H1 (cell line): ENCODE measurements around the gene MYOM3. TPM values are rescaled to one million over a fixed set of nuclear protein-coding genes. Genes with fewer than 3 reads are reported as not detected.

ENCODE experiments used
- CTCF ChIA-PET: fragments of 300-600 bp; sonication (Branson Sonifier 250); formaldehyde crosslinking; loops from one replicate; lab custom pipeline; 2021; ENCODE audit not compliant: partially characterized antibody; lab: Charles Lee
- POLR2A ChIA-PET: fragments of 300-600 bp; sonication (Branson Sonifier 250); formaldehyde crosslinking; loops from one replicate; lab custom pipeline; 2021; ENCODE audit warnings: inconsistent platforms; ENCODE audit not compliant: partially characterized antibody; lab: Charles Lee
- DNase-seq, 2 experiments: peaks; one replicate each; pipeline versions ENCODE4 v3.0.0 to v3.0.0-alpha.2; 2010 to 2022; ENCODE audit warnings: low spot score in 2 of 2, low read depth in 1 of 2, mixed read lengths in 1 of 2
- FAIRE-seq: peaks from 2 replicates; lab custom pipeline; 2011; peaks lifted over from hg19 to GRCh38; lab: Jason Lieb, UNC
- H2AFZ ChIP-seq: 2 replicates; pipeline ENCODE4 v1.8.1; 2012; ENCODE audit warnings: low read length, inconsistent platforms
- H2AK5ac ChIP-seq: 2 replicates; pipeline ENCODE4 v1.6.1; 2013; ENCODE audit warnings: low read depth, low read length
- H2BK120ac ChIP-seq: replicated peaks from 2 replicates; pipeline ENCODE3; 2013; ENCODE audit warnings: low read depth, low read length, inconsistent platforms
- H2BK12ac ChIP-seq: 2 replicates; pipeline ENCODE4 v1.6.1; 2013; ENCODE audit warnings: low read depth, low read length
- H2BK15ac ChIP-seq: 2 replicates; pipeline ENCODE4 v1.6.1; 2013; ENCODE audit warnings: low read length
- H2BK20ac ChIP-seq: 2 replicates; pipeline ENCODE4 v1.6.1; 2013; ENCODE audit warnings: low read length
- H2BK5ac ChIP-seq: 2 replicates; pipeline ENCODE4 v1.6.1; 2013; ENCODE audit warnings: low read depth, low read length
- H3K14ac ChIP-seq: 2 replicates; pipeline ENCODE4 v1.6.1; 2013; ENCODE audit warnings: inconsistent platforms; ENCODE audit not compliant: insufficient read length
- H3K18ac ChIP-seq: 2 replicates; pipeline ENCODE4 v1.6.1; 2013; ENCODE audit warnings: low read length; ENCODE audit errors: extremely low read depth
- H3K23ac ChIP-seq: 2 replicates; pipeline ENCODE4 v1.6.1; 2013; ENCODE audit warnings: inconsistent platforms; ENCODE audit not compliant: insufficient read length
- H3K23me2 ChIP-seq: 2 replicates; pipeline ENCODE4 v1.6.1; 2013; ENCODE audit warnings: low read depth, low read length
- H3K27ac ChIP-seq: 2 replicates; pipeline ENCODE4 v1.6.1; 2011; ENCODE audit warnings: low read depth, low read length, inconsistent platforms
- H3K27me3 ChIP-seq, 4 experiments: replicated peaks in 1 of 4; 1 replicate in 1 of 4; 2 replicates in 3 of 4; pipeline versions ENCODE4 v1.6.1 to v1.8.1; 2011 to 2013; ENCODE audit warnings: low read length in 3 of 4, mild to moderate bottlenecking in 3 of 4, inconsistent platforms in 2 of 4, mixed read lengths in 2 of 4, moderate library complexity in 1 of 4; ENCODE audit not compliant: control insufficient read depth in 3 of 4, insufficient read depth in 3 of 4; ENCODE audit errors: extremely low read depth in 1 of 4
- H3K36me3 ChIP-seq, 4 experiments: 2 replicates each; pipeline versions ENCODE4 v1.6.1 to v1.8.1; 2011 to 2013; ENCODE audit warnings: mild to moderate bottlenecking in 4 of 4, low read length in 3 of 4, moderate library complexity in 2 of 4, control low read depth in 1 of 4, inconsistent platforms in 1 of 4; ENCODE audit not compliant: insufficient read depth in 4 of 4, control insufficient read depth in 2 of 4
- H3K4ac ChIP-seq: replicated peaks from 2 replicates; pipeline ENCODE3; 2013; ENCODE audit warnings: low read length, low read depth, mixed read lengths, inconsistent platforms; ENCODE audit not compliant: insufficient read length
- H3K4me1 ChIP-seq, 4 experiments: replicated peaks in 1 of 4; 1 replicate in 1 of 4; 2 replicates in 3 of 4; pipeline versions ENCODE4 v1.6.1 to v1.8.1; 2011 to 2013; ENCODE audit warnings: low read length in 3 of 4, inconsistent platforms in 2 of 4, mixed read lengths in 1 of 4; ENCODE audit not compliant: insufficient read depth in 4 of 4, control insufficient read depth in 3 of 4
- H3K4me2 ChIP-seq, 2 experiments: 2 replicates each; pipeline versions ENCODE4 v1.6.1 to v1.8.1; 2011 to 2013; ENCODE audit warnings: low read depth in 2 of 2, low read length in 2 of 2, control low read depth in 1 of 2, inconsistent platforms in 1 of 2, mild to moderate bottlenecking in 1 of 2; ENCODE audit not compliant: insufficient read depth in 1 of 2
- H3K4me3 ChIP-seq, 4 experiments: fragments of 200-600, 300-600 bp in 1 of 4; sonication (generic), shearing (Covaris generic), sonication (Bioruptor Twin) in 1 of 4; 2 replicates each; pipeline versions ENCODE4 v1.5.1 to v1.8.1; 2011 to 2016; ENCODE audit warnings: low read length in 4 of 4, low read depth in 3 of 4, control low read depth in 2 of 4, inconsistent platforms in 2 of 4, mild to moderate bottlenecking in 2 of 4, mixed read lengths in 1 of 4, moderate library complexity in 1 of 4; ENCODE audit not compliant: insufficient read depth in 2 of 4; ENCODE audit errors: extremely low read depth in 1 of 4
- H3K56ac ChIP-seq: replicated peaks from 2 replicates; pipeline ENCODE3; 2013; ENCODE audit warnings: low read depth, mild to moderate bottlenecking, mixed read lengths, low read length, inconsistent platforms; ENCODE audit not compliant: insufficient read length
- H3K79me1 ChIP-seq: 2 replicates; pipeline ENCODE4 v1.6.1; 2013; ENCODE audit warnings: low read depth, low read length, control low read depth
- H3K79me2 ChIP-seq, 2 experiments: 2 replicates each; pipeline versions ENCODE4 v1.6.1 to v1.8.1; 2012 to 2013; ENCODE audit warnings: low read length in 2 of 2, mild to moderate bottlenecking in 2 of 2, inconsistent platforms in 1 of 2; ENCODE audit not compliant: insufficient read depth in 2 of 2, control insufficient read depth in 1 of 2
- H3K9ac ChIP-seq, 4 experiments: replicated peaks in 1 of 4; 1 replicate in 1 of 4; 2 replicates in 3 of 4; pipeline versions ENCODE4 v1.6.1 to v1.8.1; 2011 to 2013; ENCODE audit warnings: low read depth in 3 of 4, low read length in 3 of 4, control low read depth in 2 of 4, mild to moderate bottlenecking in 2 of 4, moderate library complexity in 2 of 4, inconsistent platforms in 1 of 4; ENCODE audit errors: extremely low read depth in 1 of 4
- H3K9me3 ChIP-seq, 2 experiments: 2 replicates each; pipeline versions ENCODE4 v1.6.1 to v1.8.1; 2012 to 2013; ENCODE audit warnings: mild to moderate bottlenecking in 2 of 2, moderate library complexity in 2 of 2, control low read depth in 1 of 2, inconsistent platforms in 1 of 2, low read depth in 1 of 2, low read length in 1 of 2, mixed read lengths in 1 of 2; ENCODE audit not compliant: insufficient read depth in 2 of 2
- H4K20me1 ChIP-seq, 2 experiments: replicated peaks in 1 of 2; 2 replicates each; pipeline versions ENCODE3 to v1.8.1; 2011 to 2013; ENCODE audit warnings: inconsistent platforms in 2 of 2, low read length in 2 of 2, mild to moderate bottlenecking in 1 of 2; ENCODE audit not compliant: insufficient read depth in 2 of 2, control insufficient read depth in 1 of 2
- H4K5ac ChIP-seq: 2 replicates; pipeline ENCODE4 v1.6.1; 2013; ENCODE audit warnings: low read length, low read depth, mixed read lengths, inconsistent platforms; ENCODE audit not compliant: insufficient read length
- H4K8ac ChIP-seq: 2 replicates; pipeline ENCODE4 v1.8.0; 2013; ENCODE audit warnings: mild to moderate bottlenecking, moderate library complexity, low read length, inconsistent platforms; ENCODE audit not compliant: insufficient read depth; ENCODE audit errors: extremely low read depth
- H4K91ac ChIP-seq: replicated peaks from 2 replicates; pipeline ENCODE3; 2013; ENCODE audit warnings: low read length, mixed read lengths, inconsistent platforms; ENCODE audit not compliant: insufficient read length
- NRF1 ChIP-seq: IDR thresholded peaks from 2 replicates; pipeline ENCODE4 v1.6.1; 2011; ENCODE audit warnings: mild to moderate bottlenecking, low read depth, low read length, improper control_type of control experiment
- WGBS, 2 experiments: shearing (Covaris generic) in 1 of 2; methylation state at CpG; one replicate each; pipeline versions ENCODE4 v1.1.6 to v1.1.7; 2013 to 2015; ENCODE audit warnings: low lambda C conversion rate in 2 of 2, mixed read lengths in 2 of 2, inconsistent platforms in 1 of 2, low coverage in 1 of 2, missing lambda C conversion rate in 1 of 2; ENCODE audit not compliant: insufficient replicate concordance in 2 of 2, insufficient coverage in 1 of 2, insufficient read length in 1 of 2; ENCODE audit errors: extremely low coverage in 1 of 2, missing lambda C conversion rate in 1 of 2; 5-methylcytosine and 5-hydroxymethylcytosine counted together
- polyA plus RNA-seq, 7 experiments: library from polyadenylated mRNA; depleted of rRNA in 3 of 7; stranded (reverse) in 5 of 7; unstranded in 2 of 7; fragments of >200 nt in 5 of 7; fragments of 200-250 nt in 2 of 7; gene quantifications; 1 replicate in 5 of 7; 2 replicates in 1 of 7; 4 replicates in 1 of 7; pipeline versions ENCODE4 v1.2.1 to v1.2.3, GENCODE V29; 2011 to 2013; ENCODE audit warnings: missing spikeins in 2 of 7, mixed read lengths in 2 of 7
- total RNA-seq: library from RNA; stranded (reverse); fragmentation: NEBNext Ultra II Directional; extraction: Animal tissue kit (Norgen Biotek cat#: 25700); gene quantifications from 2 replicates; pipeline ENCODE4 v1.2.1, GENCODE V29; 2021

MYOM3 gene
- total and polyA plus RNA-seq, 2 of the 8 experiments (the other 6 are each of a cell fraction or from before 2014, with no cell fraction given), result 0.08 to 0.09 TPM

DNA sequence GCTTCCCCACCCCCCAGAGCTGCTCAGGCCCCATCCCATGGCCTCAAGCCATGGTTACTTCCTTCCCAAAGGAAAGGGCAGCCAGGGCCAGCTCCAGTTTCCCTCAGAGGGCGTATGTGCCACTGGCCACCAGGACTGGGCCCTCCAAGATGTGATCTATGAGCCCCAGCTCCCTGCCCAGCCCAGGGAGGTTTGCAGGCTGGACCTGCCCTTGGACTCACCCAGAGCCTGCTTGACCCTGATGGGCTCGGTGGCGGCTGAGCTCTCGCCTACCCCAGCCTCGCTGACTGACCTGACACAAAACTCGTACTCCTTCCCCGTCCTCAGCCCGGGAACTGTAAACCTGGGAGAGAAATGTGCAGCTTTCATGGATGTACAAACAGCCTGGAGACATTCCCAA is 29.6 kb downstream of the MYOM3 start:
- WGBS, 2 experiments, result 98% methylated on average over 8 of the region's 8 CpGs; no CpG with 5 or more reads in 1 of the 2 experiments
- H4K91ac ChIP-seq, result no peak overlapping the region
- no peaks in the 10 kb centered on the region for H3K9me3 ChIP-seq
- ChIA-PET CTCF (interaction anchor here (1.3 to 4.4 kb wide), 6 partner anchors 9 to 119 kb away, joined by 4 to 32 read pairs (median 8); no protein-coding TSS in a partner anchor), POLR2A (interaction anchor here (0.7 to 1.5 kb wide), 2 partner anchors 11 to 70 kb away, joined by 3 to 9 read pairs; no protein-coding TSS in a partner anchor)
- H3K14ac ChIP-seq, result no peak overlapping the region
- no peak overlapping the region for H2BK15ac ChIP-seq
- H3K27ac ChIP-seq, result no peak overlapping the region
- H2BK12ac ChIP-seq, result no peak overlapping the region
- no peak overlapping the region for H3K4me2 ChIP-seq
- H3K23ac ChIP-seq, result no peak overlapping the region
- TF ChIP-seq NRF1, result no peak
- H3K9ac ChIP-seq, result no peak overlapping the region
- H2BK20ac ChIP-seq, result no peak overlapping the region
- no peak overlapping the region for H2BK120ac ChIP-seq
- peaks cover 5% of the 10 kb centered on the region; the same call in 1 of the 2 replicates for H3K23me2 ChIP-seq
- no peak overlapping the region for H3K4ac ChIP-seq
- no peak overlapping the region for H3K18ac ChIP-seq
- H3K79me1 ChIP-seq, result no peaks in the 10 kb centered on the region
- H4K5ac ChIP-seq, result no peak overlapping the region
- FAIRE-seq, result no peak
- H3K79me2 ChIP-seq, result no peaks in the 10 kb centered on the region
- peak overlapping the region; percentile 31; the same call in 1 of the 2 replicates for H4K8ac ChIP-seq
- no peak for DNase-seq
- no peak overlapping the region for H3K4me3 ChIP-seq
- peaks cover 0 to under 1% (median 0%) of the 10 kb centered on the region in 4 experiments; a peak in 1 of 7 replicates for H3K4me1 ChIP-seq
- H2BK5ac ChIP-seq, result no peak overlapping the region
- H3K36me3 ChIP-seq, result no peaks in the 10 kb centered on the region
- no peak overlapping the region for H3K56ac ChIP-seq
- no peaks in the 10 kb centered on the region for H3K27me3 ChIP-seq
- no peak overlapping the region for H2AK5ac ChIP-seq
- no peaks in the 10 kb centered on the region for H4K20me1 ChIP-seq
- no peak overlapping the region for H2AFZ ChIP-seq
